ENCODE data around the gene FBXO17. TPM values are rescaled to one million over a fixed set of nuclear protein-coding genes. Genes with fewer than 3 reads are reported as not detected.

FBXO17 gene
- total RNA-seq, 4 donors from 2014 or later = 12.6 to 88.7 (median 53.1) TPM

- TF ChIP-seq CTCF (IDR thresholded peaks at IDR 0.05; ENCODE audit: low read depth) = no peak
Measured at GRCh38 chr19:38900202-38900629, 75.3 kb downstream of the FBXO17 start.

GRCh38 chr19:38899447-38900201 is 75.9 kb downstream of the FBXO17 start, which contains the start of the genes NFKBIB and SIRT2:
Gene NFKBIB (plus strand): TSS chr19:38899969. CDS start chr19:38900033, 64 bp downstream.
Gene SIRT2 (minus strand): TSS chr19:38899618. CDS start chr19:38899521, 97 bp downstream.
- no peak for TF ChIP-seq CTCF (IDR thresholded peaks at IDR 0.05; ENCODE audit: low read depth)

GRCh38 chr19:38898788-38899446 is 76.6 kb downstream of the FBXO17 start:
- TF ChIP-seq CTCF (IDR thresholded peaks at IDR 0.05; ENCODE audit: low read depth) = no peak

- no peak for TF ChIP-seq CTCF (IDR thresholded peaks at IDR 0.05; ENCODE audit: low read depth)
Measured at GRCh38 chr19:38894968-38895367, 80.6 kb downstream of the FBXO17 start.

- TF ChIP-seq CTCF (IDR thresholded peaks at IDR 0.05; ENCODE audit: low read depth) = no peak
Measured at GRCh38 chr19:38893341-38893771, 82.2 kb downstream of the FBXO17 start.

- no peak for TF ChIP-seq CTCF (IDR thresholded peaks at IDR 0.05; ENCODE audit: low read depth)
Measured at GRCh38 chr19:38892841-38893240, 82.7 kb downstream of the FBXO17 start.

GRCh38 chr19:38891771-38892170 is 83.8 kb downstream of the FBXO17 start:
- no peak for TF ChIP-seq CTCF (IDR thresholded peaks at IDR 0.05; ENCODE audit: low read depth)
